CD4-positive, alpha-beta T cell treated with Interleukin-15 for 4 hours (primary cell): Measurements from ENCODE around the gene SCAP.
"Not testable (repeated sequence)": the region's sequence is repeated elsewhere in the genome, so short reads cannot be mapped to it uniquely, and the experiment has no call there.

ENCODE experiments used
- DNase-seq: peaks from one replicate; pipeline ENCODE4 v3.0.0-alpha.2; 2020; ENCODE audit warnings: low spot score

SCAP gene

GRCh38 chr3:47475570-47476329 lies at the start of gene SCAP:
Gene SCAP (minus strand): TSS chr3:47475941. CDS start chr3:47442993, 32,948 bp downstream.
- peak; percentile 93 for DNase-seq

GRCh38 chr3:47523310-47524073 lies 47.8 kb upstream of the SCAP start:
- no peak for DNase-seq

GRCh38 chr3:47522082-47522987 lies 46.6 kb upstream of the SCAP start:
- peak; percentile 80 for DNase-seq

- no peak for DNase-seq
Measured at GRCh38 chr3:47520756-47521155, 45.0 kb upstream of the SCAP start.

DNA sequence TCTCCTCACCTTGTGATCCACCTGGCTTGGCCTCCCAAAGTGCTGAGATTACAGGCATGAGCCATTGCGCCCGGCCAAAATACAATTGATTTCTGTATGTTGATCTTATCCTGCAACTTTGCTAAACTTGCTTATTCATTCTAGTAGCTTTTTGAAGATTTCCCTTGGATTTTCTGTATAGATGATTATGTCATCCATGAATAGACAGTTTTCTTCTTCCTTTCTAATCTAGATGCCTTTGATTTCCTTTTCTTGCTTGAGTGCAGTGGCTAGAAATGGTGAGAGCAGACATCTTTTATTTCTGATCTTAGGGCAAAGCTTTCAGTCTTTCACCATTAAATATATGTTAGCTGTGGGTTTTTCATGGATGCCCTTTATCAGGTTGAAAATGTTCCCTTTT lies 42.2 kb upstream of the SCAP start:
- DNase-seq: no peak

GRCh38 chr3:47515864-47516319 lies 40.2 kb upstream of the SCAP start:
- no peak for DNase-seq

DNA sequence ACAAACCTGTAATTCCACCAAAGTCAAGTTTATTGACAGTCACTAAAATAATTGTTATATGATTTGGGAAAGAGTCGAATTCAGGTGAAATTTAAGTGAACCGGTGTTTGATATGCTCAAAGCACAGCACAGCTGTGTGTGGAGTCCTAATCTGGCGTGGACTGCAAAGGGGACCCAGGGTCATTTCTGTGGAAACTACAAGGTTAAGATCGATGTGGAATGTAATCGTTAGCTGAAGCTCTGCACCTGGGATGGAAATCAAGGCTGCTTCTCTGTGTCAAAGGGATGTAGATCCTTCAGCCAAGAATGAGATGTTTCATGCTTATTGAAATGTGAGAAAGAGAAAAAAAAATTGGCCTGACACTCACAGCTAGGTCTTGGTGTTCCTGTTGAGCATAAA lies 39.4 kb upstream of the SCAP start:
- no peak for DNase-seq

DNA sequence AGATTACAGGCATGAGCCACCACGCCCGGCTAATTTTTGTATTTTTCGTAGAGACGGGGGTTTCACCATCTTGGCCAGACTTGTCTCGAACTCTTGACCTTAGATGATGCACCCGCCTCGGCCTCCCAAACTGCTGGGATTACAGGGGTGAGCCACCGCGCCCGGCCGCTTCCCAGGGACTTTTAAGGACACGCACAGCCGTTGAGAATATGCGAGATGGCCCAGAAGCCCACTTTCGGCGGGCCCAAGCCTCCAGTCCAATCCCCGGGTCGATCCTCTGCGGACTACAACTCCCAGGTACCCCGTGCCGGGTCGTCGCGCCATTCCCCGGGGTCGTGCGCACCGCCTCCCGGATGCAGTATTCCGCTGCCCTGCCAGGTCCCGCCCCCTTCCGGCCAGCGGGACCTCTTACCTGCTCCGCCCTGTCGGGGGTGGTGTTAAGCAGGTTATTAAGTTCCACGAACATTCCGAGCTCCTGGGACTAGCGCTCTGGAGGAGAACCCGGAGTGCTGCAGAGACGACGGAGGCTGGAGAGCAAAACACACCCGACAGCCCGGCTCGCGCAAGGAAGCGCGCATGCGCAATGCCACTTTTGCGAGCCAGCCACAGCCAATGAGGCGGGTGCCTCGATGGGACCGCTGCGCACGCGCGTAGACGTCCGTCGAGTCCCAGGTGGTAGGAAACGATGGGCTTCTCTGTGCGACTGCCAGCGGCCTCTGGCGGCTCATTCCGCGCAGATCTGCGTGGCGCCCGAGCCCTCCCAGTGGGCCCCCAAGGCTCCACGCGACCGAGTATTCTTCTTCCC lies 37.6 kb upstream of the SCAP start, which contains the start of gene ELP6:
ELP6 (minus strand) TSS at position 588 of the 805 bp plus-strand sequence; CDS start at position 466, 122 bp downstream.
- DNase-seq: peak; percentile 97

DNA sequence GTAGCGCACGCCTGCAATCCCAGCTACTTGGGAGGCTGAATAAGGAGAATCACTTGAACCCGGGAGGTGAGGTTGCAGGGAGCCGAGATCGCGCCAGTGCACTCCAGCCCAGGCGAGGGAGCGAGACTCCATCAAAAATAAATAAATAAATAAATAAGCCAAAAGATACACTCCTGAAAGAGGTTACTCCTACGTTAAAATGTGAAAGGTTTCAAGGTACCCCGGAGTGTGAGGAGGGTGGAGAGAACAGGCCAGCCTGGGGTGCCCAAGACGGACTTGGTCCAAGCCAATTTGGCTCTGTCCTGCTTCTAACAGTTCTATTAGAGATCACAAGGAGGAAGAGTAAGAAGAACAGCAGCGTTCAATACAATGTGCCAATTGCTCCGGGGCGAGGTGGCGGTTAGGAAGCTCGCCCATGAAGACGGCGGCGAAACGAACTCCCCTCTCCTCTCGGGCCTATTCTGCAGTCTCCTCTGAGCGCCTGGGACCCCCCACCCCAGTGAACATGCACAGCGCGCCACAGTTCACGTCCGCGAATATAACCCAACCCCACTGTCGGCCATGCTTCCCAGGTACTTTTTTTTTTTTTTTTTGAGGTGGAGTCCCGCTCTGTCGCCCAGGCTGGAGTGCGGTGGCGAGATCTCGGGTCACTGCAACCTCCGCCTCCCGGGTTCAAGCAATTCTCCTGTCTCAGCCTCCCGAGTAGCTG lies 36.8 kb upstream of the SCAP start:
- DNase-seq: peak; percentile 6

DNA sequence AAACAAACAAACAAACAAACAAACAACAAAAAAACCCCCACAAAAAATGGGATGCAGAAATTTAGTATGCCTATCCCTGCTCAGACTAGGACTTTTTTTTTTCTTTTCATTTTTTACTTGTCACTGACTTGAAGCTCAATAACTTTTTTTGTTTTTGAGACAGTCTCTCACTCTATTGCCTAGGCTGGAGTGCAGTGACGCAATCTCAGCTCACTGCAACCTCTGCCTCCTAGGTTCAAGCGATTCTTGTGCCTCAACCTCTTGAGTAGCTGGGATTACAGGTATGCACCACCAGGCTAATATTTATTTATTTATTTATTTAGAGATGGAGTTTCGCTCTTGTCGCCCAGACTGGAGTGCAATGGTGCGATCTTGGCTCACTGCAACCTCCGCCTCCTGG lies 29.5 kb upstream of the SCAP start:
- not testable (repeated sequence) for DNase-seq

GRCh38 chr3:47504113-47504512 lies 28.4 kb upstream of the SCAP start:
- DNase-seq: no peak

DNA sequence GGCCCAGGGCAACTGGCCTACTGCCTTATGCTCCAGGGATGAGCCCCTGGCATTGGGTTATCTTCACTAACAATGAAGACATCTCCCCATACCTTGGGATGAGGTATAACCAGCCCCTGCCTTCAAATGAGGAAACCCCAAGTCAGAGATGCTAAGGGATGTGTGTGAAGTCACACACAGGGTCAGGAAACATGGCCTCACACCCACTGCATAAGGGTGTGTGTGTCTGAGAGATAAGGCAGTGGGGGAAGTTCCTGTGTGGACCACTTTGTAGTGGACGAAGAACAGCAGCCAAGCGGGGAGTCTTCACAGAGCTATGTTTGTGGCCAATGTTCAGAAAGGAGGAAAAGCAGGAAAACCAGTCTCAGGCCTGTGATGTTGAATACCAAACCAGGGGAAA lies 27.3 kb upstream of the SCAP start:
- DNase-seq: no peak

GRCh38 chr3:47496892-47497291 lies 21.2 kb upstream of the SCAP start:
- no peak for DNase-seq

DNA sequence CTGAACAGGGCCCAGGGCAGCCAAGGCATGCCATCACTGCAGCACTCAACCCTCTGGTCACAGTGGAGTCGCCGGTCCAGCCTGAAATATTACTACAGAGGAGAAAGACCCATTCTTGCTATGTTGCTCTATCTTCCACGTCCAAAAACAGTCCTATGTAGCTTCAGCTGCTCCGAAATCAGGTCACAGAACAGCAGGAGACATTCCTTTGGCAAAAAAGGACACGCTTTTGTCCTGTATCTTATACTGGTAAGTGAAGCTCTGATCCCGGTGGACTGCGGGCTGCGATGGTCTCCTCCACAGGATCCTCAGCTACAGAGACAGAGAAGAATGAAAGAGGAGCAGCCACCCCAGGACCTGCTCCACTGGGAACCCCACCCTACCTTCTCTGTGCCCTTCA lies 20.1 kb upstream of the SCAP start:
- no peak for DNase-seq

DNA sequence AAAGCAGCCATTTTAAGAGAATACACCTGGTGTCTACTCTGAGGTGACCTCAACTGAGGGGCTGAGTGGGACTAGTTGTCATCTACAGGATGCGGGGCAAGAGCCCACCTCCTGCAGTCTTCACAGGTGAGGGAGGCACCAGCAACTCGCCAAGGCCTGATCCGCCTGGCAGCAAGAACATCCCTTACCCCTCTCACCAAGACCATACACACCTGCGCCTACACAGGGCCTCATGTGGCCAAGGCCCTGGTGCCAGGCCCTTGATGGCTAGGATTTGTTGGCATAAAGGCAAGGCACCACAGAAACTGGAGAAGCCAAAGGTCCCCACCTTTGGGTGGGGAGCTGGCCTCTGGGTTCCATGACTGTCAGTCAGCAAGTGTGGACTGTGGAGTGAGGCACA lies 19.4 kb upstream of the SCAP start:
- DNase-seq: no peak

DNA sequence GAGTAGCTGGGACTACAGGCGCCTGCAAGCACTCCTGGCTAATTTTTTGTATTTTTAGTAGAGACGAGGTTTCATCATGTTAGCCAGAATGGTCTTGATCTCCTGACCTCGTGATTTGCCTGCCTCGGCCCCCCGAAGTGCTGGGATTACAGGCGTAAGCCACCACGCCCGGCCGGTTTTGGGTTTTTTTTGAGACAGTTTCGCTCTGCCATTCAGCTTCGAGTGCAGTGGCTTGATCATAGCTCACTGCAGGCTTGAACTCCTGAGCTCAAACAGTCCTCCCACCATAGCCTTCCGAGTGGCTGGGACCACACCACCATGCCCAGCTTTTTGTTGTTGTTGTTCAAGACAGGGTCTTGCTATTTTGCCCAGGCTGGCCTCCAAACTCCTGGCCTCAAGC lies 16.0 kb upstream of the SCAP start:
- DNase-seq: no peak

- DNase-seq: no peak
Measured at GRCh38 chr3:47491186-47491585, 15.4 kb upstream of the SCAP start.

DNA sequence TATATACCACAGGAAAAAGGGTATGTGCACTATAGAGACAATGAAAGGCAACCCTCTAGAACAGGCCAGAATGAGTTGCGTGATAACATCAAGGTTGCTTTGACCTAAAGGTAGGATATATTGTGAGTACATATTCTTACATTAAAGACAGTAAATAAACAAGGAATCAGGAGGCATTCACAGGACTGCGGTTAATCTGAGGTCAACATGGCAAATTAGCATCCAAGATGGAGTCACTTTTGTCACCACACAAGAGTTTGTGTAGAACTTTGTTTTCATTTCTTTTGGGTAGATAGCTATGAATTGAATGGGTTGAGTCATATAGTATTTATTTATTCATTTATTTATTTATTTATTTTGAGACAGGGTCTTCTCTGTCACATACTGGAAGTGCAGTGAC lies 11.5 kb upstream of the SCAP start:
- DNase-seq: no peak

GRCh38 chr3:47485812-47486211 lies 10.1 kb upstream of the SCAP start:
- DNase-seq: no peak

- DNase-seq: no peak
Measured at GRCh38 chr3:47482366-47482765, 6.6 kb upstream of the SCAP start.

GRCh38 chr3:47481763-47482162 lies 6.0 kb upstream of the SCAP start:
- DNase-seq: not testable (repeated sequence)
